H9 (cell line): ENCODE measurements around the gene CREB1. TPM values are rescaled to one million over a fixed set of nuclear protein-coding genes. Genes with fewer than 3 reads are reported as not detected.

Experiments used
- DNase-seq: peaks from one replicate; pipeline ENCODE4 v3.0.0-alpha.2; 2017
- H2AFZ ChIP-seq: one replicate; pipeline ENCODE4 v1.6.1; 2013; ENCODE audit warnings: mild to moderate bottlenecking, low read length, control low read depth, moderate library complexity
- H2AK5ac ChIP-seq: 2 replicates; pipeline ENCODE4 v1.6.1; 2013; ENCODE audit warnings: low read length, control low read depth, mixed read lengths; ENCODE audit not compliant: insufficient read length
- H2BK120ac ChIP-seq: one replicate; pipeline ENCODE4 v1.6.1; 2013; ENCODE audit warnings: low read depth, mild to moderate bottlenecking, low read length, control low read depth, inconsistent platforms; ENCODE audit not compliant: poor library complexity, severe bottlenecking
- H2BK12ac ChIP-seq: 2 replicates; pipeline ENCODE4 v1.6.1; 2013; ENCODE audit warnings: low read length, control low read depth, mixed read lengths, low read depth; ENCODE audit not compliant: insufficient read length
- H2BK15ac ChIP-seq: 2 replicates; pipeline ENCODE4 v1.6.1; 2013; ENCODE audit warnings: low read depth, low read length, control low read depth
- H2BK20ac ChIP-seq: one replicate; pipeline ENCODE4 v1.6.1; 2013; ENCODE audit warnings: low read depth, mild to moderate bottlenecking, low read length, control low read depth, inconsistent platforms; ENCODE audit not compliant: poor library complexity, severe bottlenecking
- H2BK5ac ChIP-seq: 2 replicates; pipeline ENCODE4 v1.6.1; 2013; ENCODE audit warnings: low read length, control low read depth, mixed read lengths; ENCODE audit not compliant: insufficient read length
- H3K14ac ChIP-seq: 2 replicates; pipeline ENCODE4 v1.6.1; 2013; ENCODE audit warnings: low read length, control low read depth; ENCODE audit not compliant: insufficient read depth
- H3K18ac ChIP-seq: 2 replicates; pipeline ENCODE4 v1.6.1; 2013; ENCODE audit warnings: low read depth, mild to moderate bottlenecking, mixed read lengths, low read length, control low read depth; ENCODE audit not compliant: insufficient read length
- H3K23ac ChIP-seq: 2 replicates; pipeline ENCODE4 v1.6.1; 2013; ENCODE audit warnings: low read length, control low read depth, mixed read lengths, low read depth; ENCODE audit not compliant: insufficient read length
- H3K23me2 ChIP-seq: 2 replicates; pipeline ENCODE4 v1.6.1; 2013; ENCODE audit warnings: low read depth, mild to moderate bottlenecking, mixed read lengths, low read length, control low read depth; ENCODE audit not compliant: insufficient read length, poor library complexity, severe bottlenecking
- H3K27ac ChIP-seq: 2 replicates; pipeline ENCODE4 v1.5.1; 2013; ENCODE audit warnings: low read length, control low read depth, mixed read lengths, low read depth; ENCODE audit not compliant: insufficient read length
- H3K27me3 ChIP-seq: 2 replicates; pipeline ENCODE4 v1.6.1; 2013; ENCODE audit warnings: low read length, control low read depth, inconsistent platforms; ENCODE audit not compliant: insufficient read depth
- H3K4ac ChIP-seq: 2 replicates; pipeline ENCODE4 v1.6.1; 2013; ENCODE audit warnings: low read depth, mild to moderate bottlenecking, control low read depth, inconsistent platforms, low read length, moderate library complexity
- H3K4me1 ChIP-seq: 2 replicates; pipeline ENCODE4 v1.6.1; 2013; ENCODE audit warnings: low read length, control low read depth, inconsistent platforms; ENCODE audit not compliant: insufficient read depth
- H3K4me2 ChIP-seq: 2 replicates; pipeline ENCODE4 v1.6.1; 2013; ENCODE audit warnings: low read length, control low read depth, mixed read lengths; ENCODE audit not compliant: insufficient read length, insufficient read depth
- H3K56ac ChIP-seq: 2 replicates; pipeline ENCODE4 v1.6.1; 2013; ENCODE audit warnings: low read depth, mild to moderate bottlenecking, mixed read lengths, low read length, control low read depth; ENCODE audit not compliant: insufficient read length
- H3K79me1 ChIP-seq: 2 replicates; pipeline ENCODE4 v1.6.1; 2013; ENCODE audit warnings: low read depth, mild to moderate bottlenecking, moderate library complexity, low read length, control low read depth, inconsistent platforms; ENCODE audit not compliant: insufficient read depth, poor library complexity, severe bottlenecking
- H3K79me2 ChIP-seq: 2 replicates; pipeline ENCODE4 v1.6.1; 2013; ENCODE audit warnings: low read length, control low read depth, inconsistent platforms; ENCODE audit not compliant: insufficient read depth
- H3K9ac ChIP-seq: 2 replicates; pipeline ENCODE4 v1.6.1; 2013; ENCODE audit warnings: low read length, control low read depth, mixed read lengths; ENCODE audit not compliant: insufficient read length; ENCODE audit errors: extremely low read depth
- H3K9me3 ChIP-seq: one replicate; pipeline ENCODE4 v1.6.1; 2013; ENCODE audit warnings: low read depth, low read length, inconsistent platforms; ENCODE audit not compliant: control insufficient read depth
- H3T11ph ChIP-seq: one replicate; pipeline ENCODE4 v1.6.1; 2013; ENCODE audit warnings: mild to moderate bottlenecking, low read length, control low read depth, inconsistent platforms
- H4K20me1 ChIP-seq: one replicate; pipeline ENCODE4 v1.6.1; 2013; ENCODE audit not compliant: control insufficient read depth, insufficient read length, insufficient read depth
- H4K5ac ChIP-seq: 2 replicates; pipeline ENCODE4 v1.6.1; 2013; ENCODE audit warnings: low read depth, mild to moderate bottlenecking, mixed read lengths, low read length, control low read depth; ENCODE audit not compliant: insufficient read length
- H4K8ac ChIP-seq: replicated peaks from 2 replicates; pipeline ENCODE4 v1.6.1; 2013; ENCODE audit warnings: low read length, control low read depth, mixed read lengths, low read depth; ENCODE audit not compliant: insufficient read length
- H4K91ac ChIP-seq: 2 replicates; pipeline ENCODE4 v1.6.1; 2013; ENCODE audit warnings: low read depth, mild to moderate bottlenecking, moderate library complexity, mixed read lengths, low read length, control low read depth; ENCODE audit not compliant: insufficient read length
- H3K27ac Mint-ChIP-seq, 3 experiments: 2 replicates in 2 of 3; 3 replicates in 1 of 3; pipeline ENCODE4 v1.8.0; 2020 to 2021; ENCODE audit warnings: mixed read lengths in 3 of 3, mild to moderate bottlenecking in 1 of 3, moderate library complexity in 1 of 3
- H3K27me3 Mint-ChIP-seq: 2 replicates; pipeline ENCODE4 v1.8.0; 2021; ENCODE audit warnings: low read depth, mild to moderate bottlenecking, moderate library complexity, mixed read lengths
- H3K36me3 Mint-ChIP-seq, 3 experiments: 2 replicates in 2 of 3; 3 replicates in 1 of 3; pipeline ENCODE4 v1.8.0; 2020 to 2021; ENCODE audit warnings: low read depth in 3 of 3, mixed read lengths in 3 of 3; ENCODE audit not compliant: insufficient read depth in 1 of 3
- H3K4me1 Mint-ChIP-seq, 2 experiments: 2 replicates each; pipeline ENCODE4 v1.8.0; 2020; ENCODE audit warnings: mixed read lengths in 2 of 2
- H3K4me3 Mint-ChIP-seq, 2 experiments: 2 replicates in 1 of 2; 3 replicates in 1 of 2; pipeline ENCODE4 v1.8.0; 2020 to 2021; ENCODE audit warnings: mild to moderate bottlenecking in 2 of 2, mixed read lengths in 2 of 2, moderate library complexity in 1 of 2
- H3K9me3 Mint-ChIP-seq, 2 experiments: 2 replicates in 1 of 2; 3 replicates in 1 of 2; pipeline ENCODE4 v1.8.0; 2020; ENCODE audit warnings: mild to moderate bottlenecking in 2 of 2, mixed read lengths in 2 of 2, moderate library complexity in 1 of 2
- CTCF ChIP-seq: fragments of 200-600 bp; sonication (generic); conservative IDR thresholded peaks from 3 replicates; pipeline ENCODE4 v1.8.0; 2021; ENCODE audit warnings: antibody characterized with exemption, mild to moderate bottlenecking
- WGBS: extraction: QIAGEN DNeasy Blood & Tissue Kit; methylation state at CpG from one replicate; pipeline ENCODE4 v1.1.7; 2013; ENCODE audit warnings: missing lambda C conversion rate, low lambda C conversion rate, mixed read lengths; ENCODE audit not compliant: insufficient read length; ENCODE audit errors: extremely low coverage; 5-methylcytosine and 5-hydroxymethylcytosine counted together
- total RNA-seq: library from RNA; stranded (reverse); gene quantifications from 2 replicates; pipeline ENCODE4 v1.2.1, GENCODE V29; 2021

Gene CREB1
- total RNA-seq, 1 experiment from 2014 or later: 103 TPM

DNA sequence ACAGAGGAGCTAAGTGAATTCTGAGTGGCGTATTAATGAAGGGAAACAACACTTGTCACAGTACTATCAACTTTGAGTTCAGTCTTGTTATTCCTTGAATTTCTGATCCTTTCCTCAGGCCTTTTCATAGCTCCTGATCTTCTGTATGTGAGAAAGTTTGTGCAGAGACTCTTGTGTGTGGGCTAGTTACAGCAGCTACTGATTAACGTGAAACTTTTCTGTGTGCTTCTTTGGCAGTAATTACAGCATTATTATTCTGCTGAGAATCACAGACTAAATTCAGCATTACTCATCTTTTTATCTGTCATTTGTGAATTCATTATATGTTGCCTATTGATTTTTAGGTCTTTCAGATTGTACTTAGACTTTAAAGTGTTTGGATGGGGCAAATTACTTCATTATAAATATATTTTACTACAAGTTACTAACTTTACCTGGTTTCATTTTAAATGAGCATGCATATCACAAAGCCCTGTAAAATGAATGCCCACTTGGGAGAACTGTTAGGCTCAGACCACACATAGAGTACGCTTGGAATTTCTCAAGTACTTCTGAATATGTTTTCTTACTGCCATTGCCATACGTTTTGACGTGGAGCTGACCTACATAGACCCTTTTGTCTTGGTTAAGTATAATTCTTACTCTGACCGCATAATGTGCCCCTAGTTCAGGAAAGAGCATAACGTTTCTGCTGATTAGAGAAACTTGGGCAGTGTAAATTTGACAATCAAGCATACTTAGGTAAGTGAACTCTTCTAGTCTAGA is 36.2 kb downstream of the CREB1 start:
- Histone ChIP-seq H2BK20ac (no peak overlapping the region), H4K91ac (no peak overlapping the region), H3K79me1 (peaks cover 2% of the 10 kb centered on the region), H2AFZ (no peak overlapping the region), H3K23me2 (no peaks in the 10 kb centered on the region), H4K5ac (no peak overlapping the region), H3K4ac (no peak overlapping the region), H3K23ac (no peak overlapping the region), H3K9me3 (no peaks in the 10 kb centered on the region), H3K14ac (no peak overlapping the region), H3K27me3 (no peaks in the 10 kb centered on the region; the same call in 1 of the 2 replicates), H2BK120ac (no peak overlapping the region), H3K4me1 (no peaks in the 10 kb centered on the region), H2BK15ac (no peak overlapping the region), H3K56ac (no peak overlapping the region), H2BK5ac (no peak overlapping the region), H3K9ac (no peak overlapping the region), H3K27ac (no peak overlapping the region), H3K18ac (no peak overlapping the region), H4K20me1 (no peaks in the 10 kb centered on the region), H3K79me2 (no peaks in the 10 kb centered on the region), H4K8ac (no peak overlapping the region), H3T11ph (no peak overlapping the region), H3K4me2 (no peak overlapping the region), H2AK5ac (no peak overlapping the region), H2BK12ac (no peak overlapping the region)
- no peak overlapping the region for H3K27ac Mint-ChIP-seq
- no peaks in the 10 kb centered on the region for H3K9me3 Mint-ChIP-seq
- H3K4me3 Mint-ChIP-seq: no peak overlapping the region
- no peaks in the 10 kb centered on the region; a peak in 1 of 4 replicates for H3K4me1 Mint-ChIP-seq
- no peak for DNase-seq
- H3K36me3 Mint-ChIP-seq: peaks cover 31 to 72% (median 69%) of the 10 kb centered on the region in 3 experiments; a peak in 6 of 7 replicates
- WGBS: no CpG with 5 or more reads among the region's 7 CpGs
- TF ChIP-seq CTCF: no peak
- H3K27me3 Mint-ChIP-seq: no peaks in the 10 kb centered on the region
